Measurements from ENCODE around the gene ACTMAP. TPM values are rescaled to one million over a fixed set of nuclear protein-coding genes. Genes with fewer than 3 reads are reported as not detected.

ACTMAP gene
- total and polyA plus RNA-seq, 4 donors, result 0.93 to 7.7 (median 3.0) TPM

- H3K9ac ChIP-seq (ENCODE audit: low read depth in 1 of 2, low read length in 2 of 2), result no peak overlapping the region
- TF ChIP-seq HNF4G (IDR thresholded peaks at IDR 0.05), result no peak
- TF ChIP-seq FOXA2 (IDR thresholded peaks at IDR 0.05), result no peak
- no peak for TF ChIP-seq HNF4A (conservative IDR thresholded peaks at IDR 0.05)
- no peak for TF ChIP-seq SP1 (IDR thresholded peaks at IDR 0.05)
- no peak for TF ChIP-seq EGR1 (IDR thresholded peaks at IDR 0.05; ENCODE audit: low read depth in 2 of 2)
- TF ChIP-seq RAD21 (IDR thresholded peaks at IDR 0.05), result no peak
- no peak for TF ChIP-seq JUND (IDR thresholded peaks at IDR 0.05)
- TF ChIP-seq FOXA1 (IDR thresholded peaks at IDR 0.05), result no peak
- TF ChIP-seq MAX (IDR thresholded peaks at IDR 0.05), result no peak
- no peak for TF ChIP-seq ATF3 (IDR thresholded peaks at IDR 0.05)
- H3K9me3 ChIP-seq (ENCODE audit: control insufficient read depth in 4 of 4, low read length in 3 of 4), result no peaks in the 10 kb centered on the region
- H3K4me3 ChIP-seq (ENCODE audit: low read depth in 1 of 3, low read length in 3 of 3), result no peak overlapping the region
- H3K4me1 ChIP-seq (ENCODE audit: control insufficient read depth in 4 of 4, insufficient read depth in 4 of 4, low read length in 3 of 4), result peaks cover 3 to 26% (median 18%) of the 10 kb centered on the region in 4 donors
- DNase-seq (ENCODE audit: low spot score), result no peak
- peaks cover 29 to 63% (median 47%) of the 10 kb centered on the region in 4 donors for H3K36me3 ChIP-seq (ENCODE audit: control insufficient read depth in 4 of 4, insufficient read depth in 3 of 4, low read depth in 1 of 4, low read length in 3 of 4)
- no peaks in the 10 kb centered on the region for H3K27me3 ChIP-seq (ENCODE audit: control insufficient read depth in 4 of 4, insufficient read depth in 4 of 4, low read length in 3 of 4)
- no peak overlapping the region for H3K27ac ChIP-seq (ENCODE audit: low read depth in 1 of 2, low read length in 2 of 2)
- WGBS, result 98% methylated on average over 3 of the region's 3 CpGs
These were observed 8.2 kb upstream of the ACTMAP start for GRCh38 chr19:40758491-40758890.

GRCh38 chr19:40756502-40757110 lies 6.3 kb upstream of the ACTMAP start:
- peaks cover 3 to 35% (median 25%) of the 10 kb centered on the region in 4 donors for H3K4me1 ChIP-seq (ENCODE audit: control insufficient read depth in 4 of 4, insufficient read depth in 4 of 4, low read length in 3 of 4)
- H3K27ac ChIP-seq (ENCODE audit: low read depth in 1 of 2, low read length in 2 of 2), result no peak overlapping the region
- no peaks in the 10 kb centered on the region for H3K27me3 ChIP-seq (ENCODE audit: control insufficient read depth in 4 of 4, insufficient read depth in 4 of 4, low read length in 3 of 4)
- no peaks in the 10 kb centered on the region for H3K9me3 ChIP-seq (ENCODE audit: control insufficient read depth in 4 of 4, low read length in 3 of 4)
- whole genome bisulfite sequencing, result 81% methylated on average over 11 of the region's 11 CpGs
- H3K4me3 ChIP-seq (ENCODE audit: low read depth in 1 of 3, low read length in 3 of 3), result no peak overlapping the region
- H3K36me3 ChIP-seq (ENCODE audit: control insufficient read depth in 4 of 4, insufficient read depth in 3 of 4, low read depth in 1 of 4, low read length in 3 of 4), result peaks cover 15 to 44% (median 31%) of the 10 kb centered on the region in 4 donors
- H3K9ac ChIP-seq (ENCODE audit: low read depth in 1 of 2, low read length in 2 of 2), result no peak overlapping the region
- DNase-seq (ENCODE audit: low spot score), result no peak
- TF ChIP-seq REST (IDR thresholded peaks at IDR 0.05), result no peak
- no peak for TF ChIP-seq TAF1 (conservative IDR thresholded peaks at IDR 0.05)
- TF ChIP-seq SP1 (IDR thresholded peaks at IDR 0.05), result no peak
- TF ChIP-seq, protein P1, sequence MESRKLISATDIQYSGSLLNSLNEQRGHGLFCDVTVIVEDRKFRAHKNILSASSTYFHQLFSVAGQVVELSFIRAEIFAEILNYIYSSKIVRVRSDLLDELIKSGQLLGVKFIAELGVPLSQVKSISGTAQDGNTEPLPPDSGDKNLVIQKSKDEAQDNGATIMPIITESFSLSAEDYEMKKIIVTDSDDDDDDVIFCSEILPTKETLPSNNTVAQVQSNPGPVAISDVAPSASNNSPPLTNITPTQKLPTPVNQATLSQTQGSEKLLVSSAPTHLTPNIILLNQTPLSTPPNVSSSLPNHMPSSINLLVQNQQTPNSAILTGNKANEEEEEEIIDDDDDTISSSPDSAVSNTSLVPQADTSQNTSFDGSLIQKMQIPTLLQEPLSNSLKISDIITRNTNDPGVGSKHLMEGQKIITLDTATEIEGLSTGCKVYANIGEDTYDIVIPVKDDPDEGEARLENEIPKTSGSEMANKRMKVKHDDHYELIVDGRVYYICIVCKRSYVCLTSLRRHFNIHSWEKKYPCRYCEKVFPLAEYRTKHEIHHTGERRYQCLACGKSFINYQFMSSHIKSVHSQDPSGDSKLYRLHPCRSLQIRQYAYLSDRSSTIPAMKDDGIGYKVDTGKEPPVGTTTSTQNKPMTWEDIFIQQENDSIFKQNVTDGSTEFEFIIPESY (IDR thresholded peaks at IDR 0.05), result no peak
- TF ChIP-seq, protein P2, sequence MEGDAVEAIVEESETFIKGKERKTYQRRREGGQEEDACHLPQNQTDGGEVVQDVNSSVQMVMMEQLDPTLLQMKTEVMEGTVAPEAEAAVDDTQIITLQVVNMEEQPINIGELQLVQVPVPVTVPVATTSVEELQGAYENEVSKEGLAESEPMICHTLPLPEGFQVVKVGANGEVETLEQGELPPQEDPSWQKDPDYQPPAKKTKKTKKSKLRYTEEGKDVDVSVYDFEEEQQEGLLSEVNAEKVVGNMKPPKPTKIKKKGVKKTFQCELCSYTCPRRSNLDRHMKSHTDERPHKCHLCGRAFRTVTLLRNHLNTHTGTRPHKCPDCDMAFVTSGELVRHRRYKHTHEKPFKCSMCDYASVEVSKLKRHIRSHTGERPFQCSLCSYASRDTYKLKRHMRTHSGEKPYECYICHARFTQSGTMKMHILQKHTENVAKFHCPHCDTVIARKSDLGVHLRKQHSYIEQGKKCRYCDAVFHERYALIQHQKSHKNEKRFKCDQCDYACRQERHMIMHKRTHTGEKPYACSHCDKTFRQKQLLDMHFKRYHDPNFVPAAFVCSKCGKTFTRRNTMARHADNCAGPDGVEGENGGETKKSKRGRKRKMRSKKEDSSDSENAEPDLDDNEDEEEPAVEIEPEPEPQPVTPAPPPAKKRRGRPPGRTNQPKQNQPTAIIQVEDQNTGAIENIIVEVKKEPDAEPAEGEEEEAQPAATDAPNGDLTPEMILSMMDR (IDR thresholded peaks at IDR 0.05; ENCODE audit: low read depth, low read length, missing input control), result no peak
- no peak for TF ChIP-seq NR2F2 (IDR thresholded peaks at IDR 0.05)
- TF ChIP-seq RXRA (IDR thresholded peaks at IDR 0.05), result no peak
- no peak for TF ChIP-seq YY1 (IDR thresholded peaks at IDR 0.05)
- TF ChIP-seq EGR1 (IDR thresholded peaks at IDR 0.05; ENCODE audit: low read depth in 2 of 2), result no peak
- TF ChIP-seq HNF4A (conservative IDR thresholded peaks at IDR 0.05), result no peak
- no peak for TF ChIP-seq GABPA (IDR thresholded peaks at IDR 0.05 in 1 of 2, conservative IDR thresholded peaks at IDR 0.05 in 1 of 2)
- no peak for TF ChIP-seq FOXA2 (IDR thresholded peaks at IDR 0.05)
- no peak for TF ChIP-seq JUND (IDR thresholded peaks at IDR 0.05)
- TF ChIP-seq RAD21 (IDR thresholded peaks at IDR 0.05), result no peak
- TF ChIP-seq FOXA1 (IDR thresholded peaks at IDR 0.05), result no peak
- TF ChIP-seq HNF4G (IDR thresholded peaks at IDR 0.05), result no peak
- no peak for TF ChIP-seq MAX (IDR thresholded peaks at IDR 0.05)
- TF ChIP-seq ATF3 (IDR thresholded peaks at IDR 0.05), result no peak

Data from liver (tissue), 9 donors.